ENCODE results near the gene ADK.
"Not testable (repeated sequence)": the region's sequence is repeated elsewhere in the genome, so short reads cannot be mapped to it uniquely, and the experiment has no call there.

ADK gene

DNA sequence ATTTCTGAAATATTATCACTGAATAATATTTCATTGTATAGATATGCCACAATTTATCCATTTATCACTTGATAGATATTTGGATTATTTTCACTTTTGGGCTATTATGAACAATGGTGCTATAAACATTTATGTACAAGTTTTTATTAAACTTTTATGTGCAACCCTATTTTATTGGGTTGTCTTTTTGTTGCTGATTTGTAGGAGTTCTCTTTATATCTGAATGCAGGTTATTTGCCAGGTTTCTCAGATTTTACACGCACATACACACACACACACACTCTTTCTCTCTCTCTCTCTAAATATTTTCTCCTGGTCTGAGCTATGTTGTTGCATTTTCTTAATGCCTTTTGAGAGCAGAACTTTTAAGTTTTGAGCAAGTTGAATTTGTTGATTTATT is 36.2 kb downstream of the ADK start:
- no peak for DNase-seq

GRCh38 chr10:74188617-74189016 is 37.6 kb downstream of the ADK start:
- DNase-seq, result not testable (repeated sequence)

- no peak for DNase-seq
Measured at GRCh38 chr10:74189999-74190421, 39.0 kb downstream of the ADK start.

GRCh38 chr10:74190494-74190893 is 39.5 kb downstream of the ADK start:
- no peak for DNase-seq

DNA sequence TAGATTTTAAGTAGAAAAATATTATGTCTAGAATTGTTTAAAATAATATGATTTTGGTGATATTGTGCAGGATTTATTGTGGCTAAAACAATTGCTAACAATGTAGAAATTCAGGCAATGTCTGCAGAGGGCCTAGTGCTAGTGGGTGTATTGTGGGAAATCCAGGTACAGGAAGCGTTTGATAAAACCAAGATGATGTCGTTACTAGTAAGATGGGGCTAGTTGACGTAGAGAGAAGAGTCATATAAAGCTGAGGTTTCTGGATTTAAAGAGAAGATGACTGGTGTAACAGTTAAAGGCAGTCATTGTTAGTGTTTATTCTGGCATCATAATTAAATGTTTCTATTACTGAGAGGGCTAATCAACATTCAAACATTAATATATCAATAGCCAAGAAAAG is 43.5 kb downstream of the ADK start:
- DNase-seq, result no peak

GRCh38 chr10:74194999-74195398 is 44.0 kb downstream of the ADK start:
- no peak for DNase-seq

DNA sequence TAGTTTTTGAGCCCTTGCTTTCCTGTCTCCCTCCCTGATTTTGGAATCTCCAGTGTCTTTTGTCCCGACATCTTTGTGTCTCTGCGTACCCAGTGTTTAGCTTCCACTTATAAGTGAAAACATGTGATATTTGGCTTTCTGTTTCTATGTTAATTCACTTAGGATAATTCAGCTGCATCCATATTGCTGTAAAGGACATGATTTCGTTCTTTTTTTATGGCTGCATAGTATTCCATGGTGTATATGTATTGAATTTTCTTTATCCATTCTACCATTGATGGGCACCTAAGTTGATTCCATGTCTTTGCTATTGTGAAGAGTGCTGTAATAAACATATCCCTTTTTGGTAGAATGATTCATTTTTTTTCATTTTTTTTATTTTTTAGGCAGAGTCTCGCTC is 48.3 kb downstream of the ADK start:
- no peak for DNase-seq

GRCh38 chr10:74202356-74202755 is 51.3 kb downstream of the ADK start:
- DNase-seq, result no peak

DNA sequence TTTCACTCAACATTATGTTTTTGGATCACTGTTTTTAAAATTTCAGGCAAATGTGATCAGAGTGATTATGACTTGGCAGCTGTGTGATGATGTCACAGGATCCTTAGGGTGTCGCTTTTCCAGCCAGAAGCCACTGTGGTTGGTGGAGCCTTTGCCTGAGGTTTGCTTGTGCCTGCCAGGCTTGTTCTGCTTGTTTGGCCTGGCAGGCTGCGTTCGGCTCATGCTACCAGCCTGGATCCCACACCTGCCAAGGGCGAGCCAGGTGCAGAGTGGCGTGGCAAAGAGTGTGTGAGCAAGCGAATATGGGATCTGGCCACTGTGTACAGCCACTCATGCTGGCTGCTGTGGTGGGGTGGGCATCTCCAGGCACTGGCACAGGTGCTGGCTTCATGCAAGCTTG is 55.7 kb downstream of the ADK start:
- no peak for DNase-seq

- no peak for DNase-seq
Measured at GRCh38 chr10:74207691-74208480, 56.9 kb downstream of the ADK start.

GRCh38 chr10:74208997-74209396 is 58.0 kb downstream of the ADK start:
- DNase-seq, result no peak

DNA sequence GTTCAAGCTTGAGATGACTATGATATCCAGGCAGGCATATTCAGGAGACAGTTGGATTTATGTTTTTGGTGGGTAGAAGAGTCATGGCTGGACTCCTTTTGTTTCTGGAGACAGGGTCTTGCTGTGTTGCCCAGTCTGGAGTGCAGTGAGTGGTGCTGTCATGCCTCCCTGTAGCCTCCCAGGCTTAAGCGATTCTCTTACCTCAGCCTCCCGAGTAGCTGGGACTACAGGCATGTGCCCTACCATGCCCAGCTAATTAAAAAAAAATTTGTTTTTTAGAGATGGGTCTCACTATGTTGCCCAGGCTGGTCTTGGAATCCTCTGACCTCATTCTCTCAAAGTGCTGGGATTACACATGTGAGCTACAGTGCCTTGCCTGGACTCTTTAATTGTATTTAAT is 62.0 kb downstream of the ADK start:
- no peak for DNase-seq

DNA sequence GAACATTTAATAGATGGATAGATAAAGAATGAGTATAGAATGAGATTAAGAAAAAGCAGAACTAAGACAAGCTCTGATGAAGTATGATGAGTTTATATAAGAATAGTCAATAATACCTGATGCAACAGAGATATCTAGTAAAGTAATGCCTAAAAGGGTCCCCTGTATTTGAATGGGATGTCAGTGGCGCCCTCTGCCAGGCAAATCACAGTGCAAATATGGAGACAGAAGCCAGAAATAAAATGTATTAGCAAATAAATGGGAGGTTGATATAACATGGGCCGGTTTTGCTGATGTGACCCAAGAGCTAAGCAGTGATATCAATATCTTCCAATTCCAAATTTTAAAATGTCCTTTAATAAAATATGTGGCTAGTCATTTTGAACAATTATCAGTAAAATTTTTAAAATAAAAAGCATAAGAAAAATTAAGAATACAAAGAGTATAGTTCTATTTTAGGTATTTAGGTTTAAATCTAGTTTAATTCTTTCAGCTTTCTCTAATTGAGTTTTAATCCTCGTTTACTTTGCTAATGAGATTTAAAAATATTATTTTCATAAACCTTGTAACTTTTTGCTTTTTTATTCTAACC is 62.6 kb downstream of the ADK start:
- DNase-seq, result no peak

DNA sequence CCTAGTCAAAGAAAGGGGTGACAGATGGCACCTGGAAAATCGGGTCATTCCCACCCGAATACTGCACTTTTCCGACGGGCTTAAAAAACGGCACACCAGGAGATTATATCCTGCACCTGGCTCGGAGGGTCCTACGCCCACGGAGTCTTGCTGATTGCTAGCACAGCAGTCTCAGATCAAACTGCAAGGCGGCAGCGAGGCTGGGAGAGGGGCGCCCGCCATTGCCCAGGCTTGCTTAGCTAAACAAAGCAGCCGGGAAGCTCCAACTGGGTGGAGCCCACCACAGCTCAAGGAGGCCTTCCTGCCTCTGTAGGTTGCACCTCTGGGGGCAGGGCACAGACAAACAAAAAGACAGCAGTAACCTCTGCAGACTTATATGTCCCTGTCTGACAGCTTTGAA is 66.1 kb downstream of the ADK start:
- DNase-seq, result not testable (repeated sequence)

- DNase-seq, result not testable (repeated sequence)
Measured at GRCh38 chr10:74222467-74222866, 71.4 kb downstream of the ADK start.

DNA sequence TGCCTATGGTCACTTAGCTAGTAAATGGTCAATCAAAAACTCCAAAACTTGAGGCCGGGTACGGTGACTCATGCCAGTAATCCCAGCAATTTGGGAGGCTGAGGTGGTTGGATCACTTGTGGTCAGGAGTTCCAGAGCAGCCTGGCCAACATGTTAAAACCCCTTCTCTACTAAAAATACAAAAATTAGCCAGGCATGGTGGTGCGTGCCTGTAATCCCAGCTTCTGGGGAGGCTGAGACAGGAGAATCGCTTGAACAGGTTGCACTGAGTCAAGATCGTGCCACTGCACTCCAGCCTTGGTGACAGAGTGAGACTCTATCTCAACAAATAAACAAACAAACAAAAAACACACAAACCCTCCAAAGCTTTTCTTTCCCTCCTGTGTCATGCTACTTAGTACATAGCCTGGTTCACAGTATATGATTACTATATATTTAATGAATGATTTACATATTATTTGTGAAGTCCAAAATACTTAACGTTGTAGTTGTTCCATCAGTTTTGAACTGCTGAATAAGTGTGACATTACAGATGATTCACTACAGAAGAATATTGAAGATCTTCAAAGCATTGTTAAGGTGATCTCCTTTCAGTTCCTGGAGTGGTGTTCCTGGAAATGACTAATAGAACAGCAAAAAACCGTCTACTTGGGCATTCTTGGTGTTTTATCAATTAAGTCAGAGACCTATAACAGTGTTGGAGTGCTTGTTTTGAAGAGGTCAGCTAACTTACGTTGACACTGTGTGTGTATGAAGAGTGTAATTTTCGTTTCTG is 72.9 kb downstream of the ADK start:
- DNase-seq, result no peak

GRCh38 chr10:74227697-74228424 is 76.8 kb downstream of the ADK start:
- DNase-seq, result no peak

DNA sequence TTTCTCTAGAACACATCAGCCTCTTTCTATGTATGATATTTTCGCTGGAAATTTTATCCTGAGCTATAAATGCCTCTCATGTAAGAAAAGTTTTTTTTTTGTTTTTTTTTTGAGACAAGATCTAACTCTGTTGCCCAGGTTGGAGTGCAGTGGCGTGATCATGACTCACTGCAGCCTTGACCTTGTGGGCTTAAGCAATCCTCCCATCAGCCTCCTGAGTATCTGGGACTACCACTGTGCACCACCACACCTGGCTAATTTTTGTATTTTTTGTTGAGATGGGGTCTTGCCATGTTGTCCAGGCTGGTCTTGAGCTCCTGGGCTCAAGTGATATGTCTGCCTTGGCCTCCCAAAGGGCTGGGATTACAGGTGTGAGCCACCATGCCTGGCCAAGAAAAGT is 80.4 kb downstream of the ADK start:
- no peak for DNase-seq

GRCh38 chr10:74233281-74233680 is 82.3 kb downstream of the ADK start:
- no peak for DNase-seq

GRCh38 chr10:74234569-74234968 is 83.5 kb downstream of the ADK start:
- DNase-seq, result no peak

DNA sequence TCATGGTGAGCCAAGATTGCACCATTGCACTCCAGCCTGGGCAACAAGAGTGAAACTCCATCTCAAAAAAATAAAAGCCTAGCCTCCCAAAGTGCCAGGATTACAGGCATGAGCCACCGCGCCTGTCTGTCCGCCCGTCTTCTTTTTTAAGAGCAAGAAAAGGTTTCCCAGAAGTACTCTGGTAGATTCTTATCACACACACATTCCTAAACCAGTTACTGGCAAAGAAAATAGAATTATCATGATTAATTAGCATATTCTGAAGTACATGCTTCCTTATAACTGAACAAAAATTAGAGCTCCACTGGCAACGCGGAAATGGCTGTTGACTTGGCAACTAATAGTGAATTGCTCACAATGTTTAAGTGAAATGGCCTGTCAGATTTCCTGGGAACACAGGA is 87.0 kb downstream of the ADK start:
- no peak for DNase-seq

DNA sequence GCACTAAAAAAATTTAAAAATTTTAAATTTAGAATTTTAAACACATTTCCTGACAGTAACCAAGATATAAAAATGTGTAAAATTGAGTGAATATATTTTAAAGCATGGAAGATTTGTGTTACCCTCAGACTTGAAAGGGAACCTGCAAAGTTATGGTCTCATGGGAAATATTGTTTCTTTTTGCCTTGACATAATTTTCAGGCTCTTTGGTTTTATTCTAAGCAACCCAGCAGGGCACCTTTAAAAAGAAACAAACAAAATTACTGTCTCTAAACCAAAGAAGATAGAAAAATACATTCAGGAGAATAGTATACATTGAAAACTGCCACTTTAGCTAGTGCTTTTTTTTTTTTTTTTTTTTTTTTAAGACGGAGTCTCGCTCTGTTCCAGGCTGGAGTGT is 87.5 kb downstream of the ADK start:
- no peak for DNase-seq

DNA sequence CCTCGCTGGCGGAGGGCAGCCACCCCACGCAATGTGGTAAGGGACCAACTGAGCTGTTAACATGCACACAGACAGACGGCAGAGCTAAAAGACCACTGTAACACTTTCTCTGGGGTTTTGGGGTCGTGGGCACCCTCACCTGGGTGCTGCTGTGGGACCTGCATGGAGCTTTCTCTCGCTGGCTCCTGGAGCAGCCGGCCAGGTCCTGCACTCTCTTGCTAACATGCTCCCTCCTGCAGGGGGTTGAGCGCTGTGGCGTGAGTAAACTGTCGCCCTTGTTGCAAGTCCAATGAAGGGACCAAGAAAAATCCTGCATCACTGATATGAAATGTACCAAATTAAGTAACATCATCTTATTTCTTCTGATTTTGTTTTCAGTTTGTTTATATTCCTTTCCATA is 92.0 kb downstream of the ADK start:
- no peak for DNase-seq

Data from 8988T (cell line).